Gastroesophageal sphincter (tissue), 3 donors: Measurements from ENCODE around the gene MORF4L2.

Experiments
- CTCF ChIP-seq, 4 experiments: fragments of 200-600 bp in 2 of 4; fragments of 450-650 bp in 2 of 4; sonication (generic) in 1 of 4; IDR thresholded peaks; one replicate each; pipeline ENCODE4 v1.5.1; 2017 to 2019; ENCODE audit warnings: antibody characterized with exemption in 4 of 4, mild to moderate bottlenecking in 2 of 4, moderate library complexity in 2 of 4
- EP300 ChIP-seq: sonication (generic); formaldehyde crosslinking; IDR thresholded peaks from one replicate; pipeline ENCODE4 v1.6.1; 2017; ENCODE audit warnings: antibody characterized with exemption, mild to moderate bottlenecking
- POLR2AphosphoS5 ChIP-seq: sonication (generic); formaldehyde crosslinking; IDR thresholded peaks from one replicate; pipeline ENCODE4 v1.6.1; 2017; ENCODE audit warnings: antibody characterized with exemption

GRCh38 chrX:103630171-103630511, 56.4 kb downstream of the MORF4L2 start:
- TF ChIP-seq CTCF (IDR thresholded peaks at IDR 0.05) (no peak), POLR2AphosphoS5 (no peak), EP300 (no peak)
